GM18867 (cell line): ENCODE data around the gene EED.

Experiments used
- ATAC-seq: cut with Tn5 transposase; IDR thresholded peaks from one replicate; pipeline ENCODE4 v1.9.1; 2021; ENCODE audit warnings: mild to moderate bottlenecking, moderate library complexity; ENCODE audit not compliant: unreplicated experiment

EED gene

GRCh38 chr11:86246293-86246675 is 1.7 kb downstream of the EED start:
- ATAC-seq, result no peak

- no peak for ATAC-seq
Observed at GRCh38 chr11:86247608-86248007, 3.1 kb downstream of the EED start.

- no peak for ATAC-seq
Observed at GRCh38 chr11:86248609-86249008, 4.1 kb downstream of the EED start.

GRCh38 chr11:86249307-86250098 is 5.0 kb downstream of the EED start:
- no peak for ATAC-seq

- no peak for ATAC-seq
Observed at GRCh38 chr11:86251345-86251744, 6.8 kb downstream of the EED start.

GRCh38 chr11:86255896-86256295 is 11.3 kb downstream of the EED start:
- peak; percentile 91 for ATAC-seq

GRCh38 chr11:86256608-86257007 is 12.1 kb downstream of the EED start:
- no peak for ATAC-seq

- no peak for ATAC-seq
Observed at GRCh38 chr11:86257446-86257845, 12.9 kb downstream of the EED start.

- ATAC-seq, result no peak
Observed at GRCh38 chr11:86259730-86260129, 15.2 kb downstream of the EED start.

- ATAC-seq, result no peak
Observed at GRCh38 chr11:86261328-86261727, 16.8 kb downstream of the EED start.

GRCh38 chr11:86262387-86262786 is 17.8 kb downstream of the EED start:
- ATAC-seq, result no peak

GRCh38 chr11:86264649-86265048 is 20.1 kb downstream of the EED start:
- ATAC-seq, result no peak

- no peak for ATAC-seq
Observed at GRCh38 chr11:86265194-86265593, 20.6 kb downstream of the EED start.

GRCh38 chr11:86269645-86270044 is 25.1 kb downstream of the EED start:
- no peak for ATAC-seq

GRCh38 chr11:86274503-86274902 is 29.9 kb downstream of the EED start:
- no peak for ATAC-seq

GRCh38 chr11:86274999-86275398 is 30.4 kb downstream of the EED start:
- no peak for ATAC-seq

GRCh38 chr11:86275493-86276370 is 31.2 kb downstream of the EED start:
- ATAC-seq, result no peak

GRCh38 chr11:86277741-86278140 is 33.2 kb downstream of the EED start:
- ATAC-seq, result no peak

- ATAC-seq, result no peak
Observed at GRCh38 chr11:86278226-86278625, 33.7 kb downstream of the EED start.

GRCh38 chr11:86279747-86280146 is 35.2 kb downstream of the EED start:
- no peak for ATAC-seq

- peak; percentile 20 for ATAC-seq
Observed at GRCh38 chr11:86287468-86287796, 42.9 kb downstream of the EED start.

GRCh38 chr11:86288776-86289507 is 44.4 kb downstream of the EED start:
- no peak for ATAC-seq
